Cardiac muscle cell (in vitro differentiated cells and primary cell): ENCODE measurements around the gene GLRB. TPM values are rescaled to one million over a fixed set of nuclear protein-coding genes. Genes with fewer than 3 reads are reported as not detected.

Source experiments
- DNase-seq, 2 donors: peaks; one replicate each; pipeline versions ENCODE4 v3.0.0 to v3.0.0-alpha.2; 2010 to 2017; ENCODE audit warnings: low read depth in 1 of 2, low spot score in 1 of 2
- H3K27ac ChIP-seq: fragments of 200-600 bp; sonication (generic); 2 replicates; pipeline ENCODE4 v1.5.1; 2016
- H3K27me3 ChIP-seq: fragments of 200-600 bp; sonication (generic); 2 replicates; pipeline ENCODE4 v1.6.0; 2016; ENCODE audit warnings: control low read depth
- H3K36me3 ChIP-seq: fragments of 200-600 bp; sonication (generic); 2 replicates; pipeline ENCODE4 v1.5.1; 2016; ENCODE audit warnings: control low read depth
- H3K4me1 ChIP-seq: fragments of 200-600 bp; sonication (generic); 2 replicates; pipeline ENCODE4 v1.8.1; 2017; ENCODE audit warnings: low read depth, mild to moderate bottlenecking, mixed run types
- H3K4me3 ChIP-seq: fragments of 200-600 bp; sonication (generic); 2 replicates; pipeline ENCODE4 v1.5.1; 2016; ENCODE audit warnings: mild to moderate bottlenecking
- H3K9me3 ChIP-seq: fragments of 200-600 bp; sonication (generic); 2 replicates; pipeline ENCODE4 v1.5.1; 2017; ENCODE audit warnings: low read depth, mild to moderate bottlenecking, control low read depth
- CTCF ChIP-seq: IDR thresholded peaks from 2 replicates; pipeline ENCODE4 v1.5.1; 2012; ENCODE audit warnings: low read depth, mild to moderate bottlenecking, low read length
- polyA plus RNA-seq: library from polyadenylated mRNA; unstranded; fragments of >200 nt; fragmentation: Nextera tagmentation; extraction: Ambion mirVana; gene quantifications from 2 replicates; pipeline ENCODE4 v1.2.1, GENCODE V29; 2016
- total RNA-seq: library from RNA; depleted of rRNA; stranded (reverse); fragments of >200 nt; gene quantifications from 2 replicates; pipeline ENCODE4 v1.2.3, GENCODE V29; 2016

The GLRB gene
- total and polyA plus RNA-seq, 2 experiments from 2014 or later, result 2.5 to 2.6 TPM

- Histone ChIP-seq H3K36me3 (no peaks in the 10 kb centered on the region), H3K27me3 (no peaks in the 10 kb centered on the region), H3K27ac (no peak overlapping the region), H3K4me1 (no peaks in the 10 kb centered on the region), H3K9me3 (no peaks in the 10 kb centered on the region), H3K4me3 (no peak overlapping the region)
- no peak for DNase-seq
- no peak for TF ChIP-seq CTCF
Observed at GRCh38 chr4:157127571-157127970, 51.6 kb downstream of the GLRB start.

- no peak overlapping the region for H3K4me3 ChIP-seq
- no peaks in the 10 kb centered on the region for H3K36me3 ChIP-seq
- H3K9me3 ChIP-seq, result no peaks in the 10 kb centered on the region
- no peak overlapping the region for H3K27ac ChIP-seq
- peak; percentile 64 for TF ChIP-seq CTCF
- DNase-seq, result peak; percentile 15 to 66
- no peaks in the 10 kb centered on the region for H3K27me3 ChIP-seq
- H3K4me1 ChIP-seq, result no peaks in the 10 kb centered on the region
Observed at GRCh38 chr4:157128395-157128794, 52.4 kb downstream of the GLRB start.

GRCh38 chr4:157141976-157142375, 66.0 kb downstream of the GLRB start:
- Histone ChIP-seq H3K4me3 (no peak overlapping the region), H3K36me3 (no peaks in the 10 kb centered on the region), H3K27ac (no peak overlapping the region), H3K9me3 (no peaks in the 10 kb centered on the region), H3K4me1 (no peaks in the 10 kb centered on the region), H3K27me3 (no peaks in the 10 kb centered on the region)
- TF ChIP-seq CTCF, result no peak
- no peak for DNase-seq

- Histone ChIP-seq H3K4me1 (no peaks in the 10 kb centered on the region), H3K36me3 (no peaks in the 10 kb centered on the region), H3K4me3 (no peak overlapping the region), H3K27ac (no peak overlapping the region), H3K9me3 (no peaks in the 10 kb centered on the region), H3K27me3 (no peaks in the 10 kb centered on the region)
- TF ChIP-seq CTCF, result no peak
- no peak for DNase-seq
Observed at GRCh38 chr4:157143369-157143768, 67.4 kb downstream of the GLRB start.

GRCh38 chr4:157151711-157152110, 75.8 kb downstream of the GLRB start:
- peak in 1 of 2 donors; percentile 2 for DNase-seq
- H3K9me3 ChIP-seq, result no peaks in the 10 kb centered on the region
- no peaks in the 10 kb centered on the region for H3K36me3 ChIP-seq
- no peaks in the 10 kb centered on the region for H3K27me3 ChIP-seq
- H3K4me1 ChIP-seq, result no peaks in the 10 kb centered on the region
- no peak overlapping the region for H3K4me3 ChIP-seq
- TF ChIP-seq CTCF, result no peak
- H3K27ac ChIP-seq, result no peak overlapping the region
